ENCODE results near the gene PROM2. TPM values are rescaled to one million over a fixed set of nuclear protein-coding genes. Genes with fewer than 3 reads are reported as not detected.

PROM2 gene
- total and polyA plus RNA-seq, 12 donors, result 0.07 to 4.5 (median 0.84) TPM; not detected in 2

DNA sequence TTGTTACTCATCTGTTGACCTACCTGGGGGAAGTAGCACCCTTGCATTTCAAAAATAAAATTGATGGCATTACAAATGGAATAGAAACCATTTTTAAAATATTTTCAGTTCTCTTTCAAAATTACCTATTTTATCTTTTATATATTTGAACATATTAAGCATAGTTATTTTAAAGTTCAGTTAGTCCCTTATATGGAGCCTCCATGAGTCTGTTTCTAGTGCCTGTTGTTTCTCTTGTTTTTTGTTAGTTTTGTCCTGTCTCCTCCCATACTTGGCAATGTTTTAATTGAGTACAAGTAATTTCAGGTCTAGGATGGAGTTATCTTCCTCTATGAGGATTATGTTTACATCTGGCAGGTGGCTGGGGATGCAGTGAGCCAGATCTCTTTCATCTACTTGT is 17.0 kb downstream of the PROM2 start:
- no peak overlapping the region for H3K4me3 ChIP-seq
- no peak for DNase-seq
- TF ChIP-seq CTCF (IDR thresholded peaks at IDR 0.05), result no peak
- TF ChIP-seq POLR2A (IDR thresholded peaks at IDR 0.05), result no peak

GRCh38 chr2:95292623-95293260 is 18.5 kb downstream of the PROM2 start:
- Histone ChIP-seq H3K4me3 (no peak overlapping the region), H3K27ac (no peak overlapping the region), H3K27me3 (no peaks in the 10 kb centered on the region), H3K9me3 (replicated peaks in 1 of 3) (no peaks in the 10 kb centered on the region), H3K36me3 (replicated peaks in 1 of 2) (no peaks in the 10 kb centered on the region), H3K4me1 (replicated peaks in 1 of 2) (no peaks in the 10 kb centered on the region)
- intact Hi-C loops (cut with DNase I), result no loop called here
- whole genome bisulfite sequencing, 4 donors, result 83 to 91% (median 87%) methylated on average over 5 to 9 of the region's 9 CpGs
- DNase-seq, result no peak
- TF ChIP-seq POLR2A (IDR thresholded peaks at IDR 0.05) (no peak), CTCF (IDR thresholded peaks at IDR 0.05) (no peak)

More for the DNA sequence above, 17.0 kb downstream of the PROM2 start:
- H3K27ac ChIP-seq, result no peak overlapping the region
- no peaks in the 10 kb centered on the region for H3K9me3 ChIP-seq (replicated peaks in 1 of 3)
- H3K4me1 ChIP-seq (replicated peaks in 1 of 2), result no peaks in the 10 kb centered on the region
- H3K36me3 ChIP-seq (replicated peaks in 1 of 2), result no peaks in the 10 kb centered on the region
- no peaks in the 10 kb centered on the region for H3K27me3 ChIP-seq
- intact Hi-C loops (cut with DNase I), result no loop called here

DNA sequence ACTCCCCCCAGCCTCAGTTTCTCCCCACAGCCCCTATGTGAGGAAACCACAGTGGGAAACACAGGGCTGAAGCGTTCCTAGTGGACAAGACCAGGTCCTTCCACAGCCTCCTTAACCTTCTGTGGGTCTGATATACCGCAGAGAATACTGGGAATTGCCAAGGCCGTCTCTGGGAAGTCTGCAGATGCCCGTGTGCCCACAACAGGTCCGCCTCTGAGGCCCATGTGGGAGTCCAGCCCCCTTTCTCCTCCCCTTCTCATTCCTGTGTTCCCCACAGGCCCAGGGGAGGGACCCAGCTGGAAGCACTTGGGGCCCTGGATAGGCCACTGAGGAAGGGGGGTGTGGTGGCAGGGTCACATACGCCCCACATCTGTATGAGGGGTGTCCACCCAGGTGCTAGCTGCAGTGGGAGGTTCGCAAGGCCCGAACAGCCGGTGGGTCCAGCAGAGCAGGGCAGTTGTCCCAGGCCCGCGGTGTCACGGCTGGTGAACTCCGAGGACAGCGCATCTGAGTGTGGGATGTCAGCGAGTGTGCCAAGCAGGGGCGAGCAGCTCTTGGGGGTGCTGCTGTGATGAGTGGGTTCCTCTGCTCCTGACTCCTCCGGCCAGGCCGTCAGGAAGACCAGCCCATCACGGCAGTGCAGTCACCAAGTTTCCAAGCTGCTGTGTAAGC is 20.5 kb downstream of the PROM2 start:
- TF ChIP-seq POLR2A (IDR thresholded peaks at IDR 0.05), result no peak
- TF ChIP-seq CTCF (IDR thresholded peaks at IDR 0.05), result no peak
- no peak overlapping the region for H3K4me3 ChIP-seq
- no peaks in the 10 kb centered on the region for H3K36me3 ChIP-seq (replicated peaks in 1 of 2)
- H3K27ac ChIP-seq, result no peak overlapping the region
- 79 to 93% (median 85%) methylated on average over 3 to 19 of the region's 19 CpGs for WGBS, 4 donors
- intact Hi-C loops (cut with DNase I), result no loop called here
- H3K9me3 ChIP-seq (replicated peaks in 1 of 3), result no peaks in the 10 kb centered on the region
- no peaks in the 10 kb centered on the region for H3K27me3 ChIP-seq
- no peak for DNase-seq
- H3K4me1 ChIP-seq (replicated peaks in 1 of 2), result no peaks in the 10 kb centered on the region

GRCh38 chr2:95295376-95295775 is 21.1 kb downstream of the PROM2 start:
- intact Hi-C loops (cut with DNase I), result no loop called here
- 81 to 89% (median 83%) methylated on average over 5 to 6 of the region's 6 CpGs for WGBS, 4 donors
- no peaks in the 10 kb centered on the region for H3K36me3 ChIP-seq (replicated peaks in 1 of 2)
- DNase-seq, result no peak
- no peak overlapping the region for H3K27ac ChIP-seq
- no peak for TF ChIP-seq POLR2A (IDR thresholded peaks at IDR 0.05)
- TF ChIP-seq CTCF (IDR thresholded peaks at IDR 0.05), result no peak
- H3K4me1 ChIP-seq (replicated peaks in 1 of 2), result no peaks in the 10 kb centered on the region
- no peak overlapping the region for H3K4me3 ChIP-seq
- no peaks in the 10 kb centered on the region for H3K27me3 ChIP-seq
- H3K9me3 ChIP-seq (replicated peaks in 1 of 3), result no peaks in the 10 kb centered on the region
